Measurements from ENCODE around the gene TPCN2.

Gene TPCN2

GRCh38 chr11:69119190-69119589 is 70.5 kb downstream of the TPCN2 start:
- no peak for TF ChIP-seq CTCF (IDR thresholded peaks at IDR 0.05; ENCODE audit: low read depth, low read length)
- H3K4me3 ChIP-seq (ENCODE audit: low read depth, low read length): no peak overlapping the region

- no peak overlapping the region for H3K4me3 ChIP-seq (ENCODE audit: low read depth, low read length)
- no peak for TF ChIP-seq CTCF (IDR thresholded peaks at IDR 0.05; ENCODE audit: low read depth, low read length)
Observed at GRCh38 chr11:69120096-69120875, 71.6 kb downstream of the TPCN2 start.

- no peak overlapping the region for H3K4me3 ChIP-seq (ENCODE audit: low read depth, low read length)
- TF ChIP-seq CTCF (IDR thresholded peaks at IDR 0.05; ENCODE audit: low read depth, low read length): no peak
Observed at GRCh38 chr11:69121021-69121420, 72.3 kb downstream of the TPCN2 start.

- H3K4me3 ChIP-seq (ENCODE audit: low read depth, low read length): no peak overlapping the region
- TF ChIP-seq CTCF (IDR thresholded peaks at IDR 0.05; ENCODE audit: low read depth, low read length): no peak
Observed at GRCh38 chr11:69121621-69122325, 73.0 kb downstream of the TPCN2 start.

GRCh38 chr11:69122326-69122629 is 73.5 kb downstream of the TPCN2 start:
- no peak overlapping the region for H3K4me3 ChIP-seq (ENCODE audit: low read depth, low read length)
- TF ChIP-seq CTCF (IDR thresholded peaks at IDR 0.05; ENCODE audit: low read depth, low read length): no peak

GRCh38 chr11:69122630-69123431 is 74.1 kb downstream of the TPCN2 start:
- no peak for TF ChIP-seq CTCF (IDR thresholded peaks at IDR 0.05; ENCODE audit: low read depth, low read length)
- peak overlapping the region; percentile 15; the same call in 1 of the 2 replicates for H3K4me3 ChIP-seq (ENCODE audit: low read depth, low read length)

All from WI38 (cell line).